NCI-H345 treated with DMSO at 0.1 percent for 48 hours (cell line): ENCODE data around the gene STAT6.

Experiments
- DNase-seq: peaks from one replicate; lab custom pipeline; 2025; ENCODE audit not compliant: unreplicated experiment; lab: John Stamatoyannopoulos, UW

STAT6 gene

GRCh38 chr12:57051011-57051410 is 60.2 kb downstream of the STAT6 start:
- DNase-seq = no peak

- DNase-seq = no peak
Measured at GRCh38 chr12:57049890-57050289, 61.3 kb downstream of the STAT6 start, which contains the start of gene MYO1A. Gene MYO1A (minus strand): TSS chr12:57050129. CDS start chr12:57048323, 1,806 bp downstream.

DNA sequence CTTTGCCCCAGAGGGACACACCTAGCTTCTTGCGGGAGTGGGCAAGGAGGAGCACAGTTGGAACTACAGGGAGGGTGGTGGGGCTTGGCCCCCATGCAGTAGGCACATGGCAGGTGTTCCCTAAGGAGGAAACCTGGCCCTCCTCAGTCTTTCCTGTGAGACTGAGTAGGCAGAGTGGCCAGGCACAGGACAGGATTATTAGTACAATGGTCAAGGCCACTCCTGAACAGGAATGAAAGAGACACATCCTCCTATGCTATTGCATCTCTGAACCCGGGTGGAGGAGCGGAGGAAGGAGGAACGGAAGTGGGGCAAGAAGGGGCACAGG is 62.1 kb downstream of the STAT6 start:
- no peak for DNase-seq

- DNase-seq = no peak
Measured at GRCh38 chr12:57048423-57049118, 62.6 kb downstream of the STAT6 start.

DNA sequence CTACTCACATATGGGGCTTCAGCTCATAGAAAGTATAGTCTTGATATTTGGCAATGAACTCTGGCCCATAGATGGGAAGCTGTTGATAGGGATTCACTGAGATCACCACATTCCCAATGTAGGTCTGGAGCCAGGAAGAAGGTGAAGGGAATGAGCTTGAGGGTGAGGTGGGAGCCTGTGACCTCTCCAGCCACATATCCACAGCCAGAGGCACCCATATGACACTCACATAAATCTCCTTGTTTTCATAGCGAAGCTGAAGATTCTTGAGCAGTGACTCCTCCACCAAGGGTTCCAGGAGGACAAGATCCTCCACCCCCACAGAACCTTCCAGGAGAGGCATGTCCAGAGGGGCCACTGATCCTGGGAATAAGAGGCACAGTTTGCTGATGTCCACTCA is 63.2 kb downstream of the STAT6 start:
- no peak for DNase-seq

- no peak for DNase-seq
Measured at GRCh38 chr12:57046947-57047890, 63.9 kb downstream of the STAT6 start.

DNA sequence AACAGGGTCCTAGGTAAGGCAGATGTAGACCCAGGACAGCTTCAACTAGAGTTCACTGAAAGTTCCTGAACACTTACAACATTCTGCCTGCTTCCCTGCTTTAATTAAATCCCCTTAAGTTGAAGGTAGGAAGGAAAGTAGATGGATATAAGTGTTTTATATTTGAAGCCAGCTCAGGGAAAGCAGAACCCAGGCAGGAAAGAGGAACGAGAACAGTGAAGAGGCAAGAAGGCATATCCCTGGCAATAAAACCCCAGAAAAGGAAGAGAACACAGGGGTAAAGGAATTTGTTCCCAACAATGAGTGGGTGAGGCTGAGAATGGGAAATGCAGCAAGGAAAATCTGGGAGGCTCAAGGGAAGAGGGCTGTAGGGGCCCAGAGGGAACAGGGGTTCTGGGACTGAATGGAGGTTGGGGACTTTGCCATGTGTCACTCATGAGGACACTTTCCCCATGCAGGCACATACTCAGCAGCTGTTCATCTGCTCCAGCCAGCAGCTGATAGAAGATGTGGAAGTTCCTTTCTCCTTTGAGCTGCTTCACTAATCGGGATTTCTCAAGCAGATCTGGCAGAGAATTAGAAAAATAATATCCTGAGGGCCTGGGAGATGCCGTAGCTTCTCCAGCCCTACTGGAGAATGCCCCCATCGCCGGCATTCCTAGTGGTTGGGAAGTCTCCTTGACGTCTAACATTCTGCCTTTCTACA is 64.9 kb downstream of the STAT6 start:
- no peak for DNase-seq
